HG03354 (cell line): ENCODE results near the gene UNC5A.

ENCODE experiments used
- ATAC-seq: cut with Tn5 transposase; IDR thresholded peaks from one replicate; pipeline ENCODE4 v1.9.1; 2021; ENCODE audit warnings: mild to moderate bottlenecking; ENCODE audit not compliant: unreplicated experiment, poor library complexity, severe bottlenecking

Gene UNC5A

GRCh38 chr5:176780176-176781053 is 29.9 kb upstream of the UNC5A start:
- ATAC-seq = no peak

GRCh38 chr5:176781054-176781375 is 29.3 kb upstream of the UNC5A start:
- ATAC-seq = no peak

GRCh38 chr5:176781638-176782570 is 28.5 kb upstream of the UNC5A start:
- ATAC-seq = no peak

- no peak for ATAC-seq
Measured at GRCh38 chr5:176784218-176785165, 25.9 kb upstream of the UNC5A start.

GRCh38 chr5:176785184-176786145 is 24.9 kb upstream of the UNC5A start:
- ATAC-seq = no peak

- no peak for ATAC-seq
Measured at GRCh38 chr5:176787676-176788075, 22.7 kb upstream of the UNC5A start.

GRCh38 chr5:176788091-176788490 is 22.3 kb upstream of the UNC5A start:
- no peak for ATAC-seq

- ATAC-seq = no peak
Measured at GRCh38 chr5:176788941-176789872, 21.2 kb upstream of the UNC5A start.

- ATAC-seq = no peak
Measured at GRCh38 chr5:176789873-176790615, 20.3 kb upstream of the UNC5A start.

GRCh38 chr5:176790941-176791340 is 19.4 kb upstream of the UNC5A start:
- no peak for ATAC-seq

GRCh38 chr5:176792655-176793342 is 17.6 kb upstream of the UNC5A start:
- no peak for ATAC-seq

GRCh38 chr5:176793343-176793699 is 17.0 kb upstream of the UNC5A start:
- ATAC-seq = no peak

GRCh38 chr5:176793736-176794135 is 16.6 kb upstream of the UNC5A start:
- ATAC-seq = no peak

- ATAC-seq = no peak
Measured at GRCh38 chr5:176794509-176794908, 15.8 kb upstream of the UNC5A start.

- no peak for ATAC-seq
Measured at GRCh38 chr5:176796411-176796810, 13.9 kb upstream of the UNC5A start.

GRCh38 chr5:176796970-176797369 is 13.4 kb upstream of the UNC5A start:
- ATAC-seq = no peak
